H9 (cell line): ENCODE measurements around the gene CRY2. TPM values are rescaled to one million over a fixed set of nuclear protein-coding genes. Genes with fewer than 3 reads are reported as not detected.
A peak's percentile ranks its signal among the peaks of the same experiment; 100 is the strongest.

ENCODE experiments used
- DNase-seq: peaks from one replicate; pipeline ENCODE4 v3.0.0-alpha.2; 2017
- H2AFZ ChIP-seq: one replicate; pipeline ENCODE4 v1.6.1; 2013; ENCODE audit warnings: mild to moderate bottlenecking, low read length, control low read depth, moderate library complexity
- H2AK5ac ChIP-seq: 2 replicates; pipeline ENCODE4 v1.6.1; 2013; ENCODE audit warnings: low read length, control low read depth, mixed read lengths; ENCODE audit not compliant: insufficient read length
- H2BK120ac ChIP-seq: one replicate; pipeline ENCODE4 v1.6.1; 2013; ENCODE audit warnings: low read depth, mild to moderate bottlenecking, low read length, control low read depth, inconsistent platforms; ENCODE audit not compliant: poor library complexity, severe bottlenecking
- H2BK12ac ChIP-seq: 2 replicates; pipeline ENCODE4 v1.6.1; 2013; ENCODE audit warnings: low read length, control low read depth, mixed read lengths, low read depth; ENCODE audit not compliant: insufficient read length
- H2BK15ac ChIP-seq: 2 replicates; pipeline ENCODE4 v1.6.1; 2013; ENCODE audit warnings: low read depth, low read length, control low read depth
- H2BK20ac ChIP-seq: one replicate; pipeline ENCODE4 v1.6.1; 2013; ENCODE audit warnings: low read depth, mild to moderate bottlenecking, low read length, control low read depth, inconsistent platforms; ENCODE audit not compliant: poor library complexity, severe bottlenecking
- H2BK5ac ChIP-seq: 2 replicates; pipeline ENCODE4 v1.6.1; 2013; ENCODE audit warnings: low read length, control low read depth, mixed read lengths; ENCODE audit not compliant: insufficient read length
- H3K14ac ChIP-seq: 2 replicates; pipeline ENCODE4 v1.6.1; 2013; ENCODE audit warnings: low read length, control low read depth; ENCODE audit not compliant: insufficient read depth
- H3K18ac ChIP-seq: 2 replicates; pipeline ENCODE4 v1.6.1; 2013; ENCODE audit warnings: low read depth, mild to moderate bottlenecking, mixed read lengths, low read length, control low read depth; ENCODE audit not compliant: insufficient read length
- H3K23ac ChIP-seq: 2 replicates; pipeline ENCODE4 v1.6.1; 2013; ENCODE audit warnings: low read length, control low read depth, mixed read lengths, low read depth; ENCODE audit not compliant: insufficient read length
- H3K23me2 ChIP-seq: 2 replicates; pipeline ENCODE4 v1.6.1; 2013; ENCODE audit warnings: low read depth, mild to moderate bottlenecking, mixed read lengths, low read length, control low read depth; ENCODE audit not compliant: insufficient read length, poor library complexity, severe bottlenecking
- H3K27ac ChIP-seq: 2 replicates; pipeline ENCODE4 v1.5.1; 2013; ENCODE audit warnings: low read length, control low read depth, mixed read lengths, low read depth; ENCODE audit not compliant: insufficient read length
- H3K27me3 ChIP-seq: 2 replicates; pipeline ENCODE4 v1.6.1; 2013; ENCODE audit warnings: low read length, control low read depth, inconsistent platforms; ENCODE audit not compliant: insufficient read depth
- H3K4ac ChIP-seq: 2 replicates; pipeline ENCODE4 v1.6.1; 2013; ENCODE audit warnings: low read depth, mild to moderate bottlenecking, control low read depth, inconsistent platforms, low read length, moderate library complexity
- H3K4me1 ChIP-seq: 2 replicates; pipeline ENCODE4 v1.6.1; 2013; ENCODE audit warnings: low read length, control low read depth, inconsistent platforms; ENCODE audit not compliant: insufficient read depth
- H3K4me2 ChIP-seq: 2 replicates; pipeline ENCODE4 v1.6.1; 2013; ENCODE audit warnings: low read length, control low read depth, mixed read lengths; ENCODE audit not compliant: insufficient read length, insufficient read depth
- H3K56ac ChIP-seq: 2 replicates; pipeline ENCODE4 v1.6.1; 2013; ENCODE audit warnings: low read depth, mild to moderate bottlenecking, mixed read lengths, low read length, control low read depth; ENCODE audit not compliant: insufficient read length
- H3K79me1 ChIP-seq: 2 replicates; pipeline ENCODE4 v1.6.1; 2013; ENCODE audit warnings: low read depth, mild to moderate bottlenecking, moderate library complexity, low read length, control low read depth, inconsistent platforms; ENCODE audit not compliant: insufficient read depth, poor library complexity, severe bottlenecking
- H3K79me2 ChIP-seq: 2 replicates; pipeline ENCODE4 v1.6.1; 2013; ENCODE audit warnings: low read length, control low read depth, inconsistent platforms; ENCODE audit not compliant: insufficient read depth
- H3K9ac ChIP-seq: 2 replicates; pipeline ENCODE4 v1.6.1; 2013; ENCODE audit warnings: low read length, control low read depth, mixed read lengths; ENCODE audit not compliant: insufficient read length; ENCODE audit errors: extremely low read depth
- H3K9me3 ChIP-seq: one replicate; pipeline ENCODE4 v1.6.1; 2013; ENCODE audit warnings: low read depth, low read length, inconsistent platforms; ENCODE audit not compliant: control insufficient read depth
- H3T11ph ChIP-seq: one replicate; pipeline ENCODE4 v1.6.1; 2013; ENCODE audit warnings: mild to moderate bottlenecking, low read length, control low read depth, inconsistent platforms
- H4K20me1 ChIP-seq: one replicate; pipeline ENCODE4 v1.6.1; 2013; ENCODE audit not compliant: control insufficient read depth, insufficient read length, insufficient read depth
- H4K5ac ChIP-seq: 2 replicates; pipeline ENCODE4 v1.6.1; 2013; ENCODE audit warnings: low read depth, mild to moderate bottlenecking, mixed read lengths, low read length, control low read depth; ENCODE audit not compliant: insufficient read length
- H4K8ac ChIP-seq: replicated peaks from 2 replicates; pipeline ENCODE4 v1.6.1; 2013; ENCODE audit warnings: low read length, control low read depth, mixed read lengths, low read depth; ENCODE audit not compliant: insufficient read length
- H4K91ac ChIP-seq: 2 replicates; pipeline ENCODE4 v1.6.1; 2013; ENCODE audit warnings: low read depth, mild to moderate bottlenecking, moderate library complexity, mixed read lengths, low read length, control low read depth; ENCODE audit not compliant: insufficient read length
- H3K27ac Mint-ChIP-seq, 3 experiments: 2 replicates in 2 of 3; 3 replicates in 1 of 3; pipeline ENCODE4 v1.8.0; 2020 to 2021; ENCODE audit warnings: mixed read lengths in 3 of 3, mild to moderate bottlenecking in 1 of 3, moderate library complexity in 1 of 3
- H3K27me3 Mint-ChIP-seq: 2 replicates; pipeline ENCODE4 v1.8.0; 2021; ENCODE audit warnings: low read depth, mild to moderate bottlenecking, moderate library complexity, mixed read lengths
- H3K36me3 Mint-ChIP-seq, 3 experiments: 2 replicates in 2 of 3; 3 replicates in 1 of 3; pipeline ENCODE4 v1.8.0; 2020 to 2021; ENCODE audit warnings: low read depth in 3 of 3, mixed read lengths in 3 of 3; ENCODE audit not compliant: insufficient read depth in 1 of 3
- H3K4me1 Mint-ChIP-seq, 2 experiments: 2 replicates each; pipeline ENCODE4 v1.8.0; 2020; ENCODE audit warnings: mixed read lengths in 2 of 2
- H3K4me3 Mint-ChIP-seq, 2 experiments: 2 replicates in 1 of 2; 3 replicates in 1 of 2; pipeline ENCODE4 v1.8.0; 2020 to 2021; ENCODE audit warnings: mild to moderate bottlenecking in 2 of 2, mixed read lengths in 2 of 2, moderate library complexity in 1 of 2
- H3K9me3 Mint-ChIP-seq, 2 experiments: 2 replicates in 1 of 2; 3 replicates in 1 of 2; pipeline ENCODE4 v1.8.0; 2020; ENCODE audit warnings: mild to moderate bottlenecking in 2 of 2, mixed read lengths in 2 of 2, moderate library complexity in 1 of 2
- WGBS: extraction: QIAGEN DNeasy Blood & Tissue Kit; methylation state at CpG from one replicate; pipeline ENCODE4 v1.1.7; 2013; ENCODE audit warnings: missing lambda C conversion rate, low lambda C conversion rate, mixed read lengths; ENCODE audit not compliant: insufficient read length; ENCODE audit errors: extremely low coverage; 5-methylcytosine and 5-hydroxymethylcytosine counted together
- total RNA-seq: library from RNA; stranded (reverse); gene quantifications from 2 replicates; pipeline ENCODE4 v1.2.1, GENCODE V29; 2021
- TF ChIP-seq, protein P1 (sequence below): fragments of 200-600 bp; sonication (generic); conservative IDR thresholded peaks from 3 replicates; pipeline ENCODE4 v1.8.0; 2021; ENCODE audit warnings: antibody characterized with exemption, mild to moderate bottlenecking

Gene CRY2
- total RNA-seq, 1 experiment from 2014 or later = 14.4 TPM

DNA sequence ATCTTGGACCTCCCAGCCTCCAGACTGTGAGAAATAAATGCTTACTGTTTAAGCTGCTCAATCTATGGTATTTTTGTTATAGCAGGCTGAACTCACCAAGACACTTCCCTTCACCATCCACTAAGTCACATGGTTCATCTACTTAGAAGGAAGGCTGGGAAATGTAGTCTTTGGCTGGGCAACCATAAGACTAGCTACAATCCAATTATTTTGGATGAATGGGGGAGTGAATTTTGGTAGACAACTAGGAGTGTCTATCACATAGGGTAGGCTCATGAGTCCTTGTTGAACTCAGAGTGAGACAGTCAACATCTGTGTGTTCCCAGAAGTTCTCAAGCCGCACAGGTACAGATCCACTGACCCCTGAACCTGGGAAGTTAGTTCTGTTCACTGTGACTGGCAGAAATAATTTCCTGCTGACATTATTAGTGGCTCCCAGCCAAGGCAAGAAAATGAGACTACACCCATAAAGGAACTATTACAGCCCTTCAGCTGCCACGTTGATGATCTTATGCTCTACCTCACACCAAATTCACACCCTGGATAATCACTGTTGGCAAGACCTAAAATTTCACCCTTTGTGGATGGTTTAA lies 45.5 kb upstream of the CRY2 start:
- no peak overlapping the region for H3K56ac ChIP-seq
- no peak overlapping the region for H2BK120ac ChIP-seq
- DNase-seq = no peak

More for the DNA sequence above, 45.5 kb upstream of the CRY2 start:
- TF ChIP-seq, protein P1, sequence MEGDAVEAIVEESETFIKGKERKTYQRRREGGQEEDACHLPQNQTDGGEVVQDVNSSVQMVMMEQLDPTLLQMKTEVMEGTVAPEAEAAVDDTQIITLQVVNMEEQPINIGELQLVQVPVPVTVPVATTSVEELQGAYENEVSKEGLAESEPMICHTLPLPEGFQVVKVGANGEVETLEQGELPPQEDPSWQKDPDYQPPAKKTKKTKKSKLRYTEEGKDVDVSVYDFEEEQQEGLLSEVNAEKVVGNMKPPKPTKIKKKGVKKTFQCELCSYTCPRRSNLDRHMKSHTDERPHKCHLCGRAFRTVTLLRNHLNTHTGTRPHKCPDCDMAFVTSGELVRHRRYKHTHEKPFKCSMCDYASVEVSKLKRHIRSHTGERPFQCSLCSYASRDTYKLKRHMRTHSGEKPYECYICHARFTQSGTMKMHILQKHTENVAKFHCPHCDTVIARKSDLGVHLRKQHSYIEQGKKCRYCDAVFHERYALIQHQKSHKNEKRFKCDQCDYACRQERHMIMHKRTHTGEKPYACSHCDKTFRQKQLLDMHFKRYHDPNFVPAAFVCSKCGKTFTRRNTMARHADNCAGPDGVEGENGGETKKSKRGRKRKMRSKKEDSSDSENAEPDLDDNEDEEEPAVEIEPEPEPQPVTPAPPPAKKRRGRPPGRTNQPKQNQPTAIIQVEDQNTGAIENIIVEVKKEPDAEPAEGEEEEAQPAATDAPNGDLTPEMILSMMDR = no peak
- H2BK20ac ChIP-seq = no peak overlapping the region
- peaks cover 14 to 18% of the 10 kb centered on the region in 2 experiments for H3K4me1 Mint-ChIP-seq
- H3K4me3 Mint-ChIP-seq = no peak overlapping the region
- H3K4ac ChIP-seq = no peak overlapping the region
- H4K20me1 ChIP-seq = no peaks in the 10 kb centered on the region
- no peak overlapping the region for H3T11ph ChIP-seq
- no peak overlapping the region for H3K23ac ChIP-seq
- H3K27ac ChIP-seq = no peak overlapping the region
- H3K9ac ChIP-seq = no peak overlapping the region
- H3K79me2 ChIP-seq = no peaks in the 10 kb centered on the region
- H3K27me3 Mint-ChIP-seq = peaks cover 27% of the 10 kb centered on the region
- peaks cover 14% of the 10 kb centered on the region for H3K23me2 ChIP-seq
- no CpG with 5 or more reads among the region's 2 CpGs for WGBS
- H3K9me3 Mint-ChIP-seq = peaks cover 0 to 2% of the 10 kb centered on the region in 2 experiments; a peak in 1 of 5 replicates
- no peaks in the 10 kb centered on the region for H3K9me3 ChIP-seq
- no peak overlapping the region for H4K91ac ChIP-seq
- no peak overlapping the region for H2AFZ ChIP-seq
- no peak overlapping the region for H3K18ac ChIP-seq
- H2BK15ac ChIP-seq = no peak overlapping the region
- H3K4me1 ChIP-seq = no peaks in the 10 kb centered on the region; the same call in 1 of the 2 replicates
- no peak overlapping the region for H2BK5ac ChIP-seq
- no peak overlapping the region for H2AK5ac ChIP-seq
- no peak overlapping the region for H4K8ac ChIP-seq
- H2BK12ac ChIP-seq = no peak overlapping the region
- no peak overlapping the region for H3K14ac ChIP-seq
- no peak overlapping the region for H4K5ac ChIP-seq
- no peaks in the 10 kb centered on the region; a peak in 1 of 7 replicates for H3K36me3 Mint-ChIP-seq
- H3K27ac Mint-ChIP-seq = peak overlapping the region in 1 of 3 experiments; percentile 71; a peak in 1 of 7 replicates
- H3K4me2 ChIP-seq = no peak overlapping the region
- H3K79me1 ChIP-seq = no peaks in the 10 kb centered on the region
- H3K27me3 ChIP-seq = peaks cover 2% of the 10 kb centered on the region; the same call in 1 of the 2 replicates
